ENCODE results near the gene TNP1.

TNP1 gene

GRCh38 chr2:216857131-216857550 lies 2.7 kb downstream of the TNP1 start:
- Histone ChIP-seq H3K27me3 (replicated peaks; ENCODE audit: control insufficient read depth, insufficient read depth, low read length) (no peaks in the 10 kb centered on the region), H3K4me3 (ENCODE audit: low read length) (no peak overlapping the region), H3K9ac (ENCODE audit: low read length) (no peak overlapping the region), H3K36me3 (ENCODE audit: control insufficient read depth, insufficient read depth, low read length, severe bottlenecking) (no peaks in the 10 kb centered on the region), H3K9me3 (ENCODE audit: control insufficient read depth, low read length) (no peaks in the 10 kb centered on the region), H3K4me1 (ENCODE audit: control insufficient read depth, insufficient read depth, low read length) (no peaks in the 10 kb centered on the region)
- no peak for DNase-seq (ENCODE audit: low read depth)

GRCh38 chr2:216856406-216857065 lies 3.3 kb downstream of the TNP1 start:
- Histone ChIP-seq H3K9ac (ENCODE audit: low read length) (no peak overlapping the region), H3K9me3 (ENCODE audit: control insufficient read depth, low read length) (no peaks in the 10 kb centered on the region), H3K4me3 (ENCODE audit: low read length) (no peak overlapping the region), H3K27me3 (replicated peaks; ENCODE audit: control insufficient read depth, insufficient read depth, low read length) (no peaks in the 10 kb centered on the region), H3K4me1 (ENCODE audit: control insufficient read depth, insufficient read depth, low read length) (no peaks in the 10 kb centered on the region), H3K36me3 (ENCODE audit: control insufficient read depth, insufficient read depth, low read length, severe bottlenecking) (no peaks in the 10 kb centered on the region)
- no peak for DNase-seq (ENCODE audit: low read depth)

GRCh38 chr2:216855605-216856004 lies 4.3 kb downstream of the TNP1 start:
- DNase-seq (ENCODE audit: low read depth) = no peak
- Histone ChIP-seq H3K36me3 (ENCODE audit: control insufficient read depth, insufficient read depth, low read length, severe bottlenecking) (no peaks in the 10 kb centered on the region), H3K4me3 (ENCODE audit: low read length) (no peak overlapping the region), H3K27me3 (replicated peaks; ENCODE audit: control insufficient read depth, insufficient read depth, low read length) (no peaks in the 10 kb centered on the region), H3K4me1 (ENCODE audit: control insufficient read depth, insufficient read depth, low read length) (peaks cover 4% of the 10 kb centered on the region), H3K9me3 (ENCODE audit: control insufficient read depth, low read length) (no peaks in the 10 kb centered on the region), H3K9ac (ENCODE audit: low read length) (no peak overlapping the region)

- Histone ChIP-seq H3K4me1 (ENCODE audit: control insufficient read depth, insufficient read depth, low read length) (peaks cover 8% of the 10 kb centered on the region), H3K27me3 (replicated peaks; ENCODE audit: control insufficient read depth, insufficient read depth, low read length) (no peaks in the 10 kb centered on the region), H3K9me3 (ENCODE audit: control insufficient read depth, low read length) (no peaks in the 10 kb centered on the region), H3K36me3 (ENCODE audit: control insufficient read depth, insufficient read depth, low read length, severe bottlenecking) (no peaks in the 10 kb centered on the region), H3K4me3 (ENCODE audit: low read length) (no peak overlapping the region), H3K9ac (ENCODE audit: low read length) (no peak overlapping the region)
- no peak for DNase-seq (ENCODE audit: low read depth)
Measured at GRCh38 chr2:216855079-216855478, 4.8 kb downstream of the TNP1 start.

- no peaks in the 10 kb centered on the region for H3K27me3 ChIP-seq (replicated peaks; ENCODE audit: control insufficient read depth, insufficient read depth, low read length)
- peaks cover 12% of the 10 kb centered on the region for H3K4me1 ChIP-seq (ENCODE audit: control insufficient read depth, insufficient read depth, low read length)
- H3K9me3 ChIP-seq (ENCODE audit: control insufficient read depth, low read length) = no peaks in the 10 kb centered on the region
- no peak overlapping the region for H3K9ac ChIP-seq (ENCODE audit: low read length)
- no peak overlapping the region for H3K4me3 ChIP-seq (ENCODE audit: low read length)
- no peaks in the 10 kb centered on the region for H3K36me3 ChIP-seq (ENCODE audit: control insufficient read depth, insufficient read depth, low read length, severe bottlenecking)
- DNase-seq (ENCODE audit: low read depth) = no peak
Measured at GRCh38 chr2:216851486-216852090, 8.3 kb downstream of the TNP1 start.

GRCh38 chr2:216850665-216851322 lies 9.1 kb downstream of the TNP1 start:
- no peaks in the 10 kb centered on the region for H3K27me3 ChIP-seq (replicated peaks; ENCODE audit: control insufficient read depth, insufficient read depth, low read length)
- H3K4me3 ChIP-seq (ENCODE audit: low read length) = no peak overlapping the region
- no peaks in the 10 kb centered on the region for H3K36me3 ChIP-seq (ENCODE audit: control insufficient read depth, insufficient read depth, low read length, severe bottlenecking)
- H3K4me1 ChIP-seq (ENCODE audit: control insufficient read depth, insufficient read depth, low read length) = peaks cover 12% of the 10 kb centered on the region
- no peak for DNase-seq (ENCODE audit: low read depth)
- no peaks in the 10 kb centered on the region for H3K9me3 ChIP-seq (ENCODE audit: control insufficient read depth, low read length)
- no peak overlapping the region for H3K9ac ChIP-seq (ENCODE audit: low read length)

GRCh38 chr2:216849987-216850386 lies 9.9 kb downstream of the TNP1 start:
- DNase-seq (ENCODE audit: low read depth) = no peak
- Histone ChIP-seq H3K36me3 (ENCODE audit: control insufficient read depth, insufficient read depth, low read length, severe bottlenecking) (no peaks in the 10 kb centered on the region), H3K9me3 (ENCODE audit: control insufficient read depth, low read length) (peaks cover 1% of the 10 kb centered on the region), H3K9ac (ENCODE audit: low read length) (no peak overlapping the region), H3K4me3 (ENCODE audit: low read length) (no peak overlapping the region), H3K4me1 (ENCODE audit: control insufficient read depth, insufficient read depth, low read length) (peaks cover 12% of the 10 kb centered on the region), H3K27me3 (replicated peaks; ENCODE audit: control insufficient read depth, insufficient read depth, low read length) (no peaks in the 10 kb centered on the region)

- DNase-seq (ENCODE audit: low read depth) = no peak
- Histone ChIP-seq H3K4me1 (ENCODE audit: control insufficient read depth, insufficient read depth, low read length) (peaks cover 7% of the 10 kb centered on the region), H3K9ac (ENCODE audit: low read length) (no peak overlapping the region), H3K27me3 (replicated peaks; ENCODE audit: control insufficient read depth, insufficient read depth, low read length) (no peaks in the 10 kb centered on the region), H3K4me3 (ENCODE audit: low read length) (no peak overlapping the region), H3K9me3 (ENCODE audit: control insufficient read depth, low read length) (peaks cover 7% of the 10 kb centered on the region), H3K36me3 (ENCODE audit: control insufficient read depth, insufficient read depth, low read length, severe bottlenecking) (no peaks in the 10 kb centered on the region)
Measured at GRCh38 chr2:216845426-216845825, 14.4 kb downstream of the TNP1 start.

- Histone ChIP-seq H3K9me3 (ENCODE audit: control insufficient read depth, low read length) (peaks cover 7% of the 10 kb centered on the region), H3K4me3 (ENCODE audit: low read length) (no peak overlapping the region), H3K4me1 (ENCODE audit: control insufficient read depth, insufficient read depth, low read length) (no peaks in the 10 kb centered on the region), H3K9ac (ENCODE audit: low read length) (no peak overlapping the region), H3K27me3 (replicated peaks; ENCODE audit: control insufficient read depth, insufficient read depth, low read length) (peaks cover 4% of the 10 kb centered on the region), H3K36me3 (ENCODE audit: control insufficient read depth, insufficient read depth, low read length, severe bottlenecking) (no peaks in the 10 kb centered on the region)
- DNase-seq (ENCODE audit: low read depth) = no peak
Measured at GRCh38 chr2:216842636-216843035, 17.2 kb downstream of the TNP1 start.

GRCh38 chr2:216839688-216840087 lies 20.2 kb downstream of the TNP1 start:
- Histone ChIP-seq H3K9ac (ENCODE audit: low read length) (no peak overlapping the region), H3K4me1 (ENCODE audit: control insufficient read depth, insufficient read depth, low read length) (no peaks in the 10 kb centered on the region), H3K36me3 (ENCODE audit: control insufficient read depth, insufficient read depth, low read length, severe bottlenecking) (no peaks in the 10 kb centered on the region), H3K9me3 (ENCODE audit: control insufficient read depth, low read length) (peaks cover 3% of the 10 kb centered on the region), H3K4me3 (ENCODE audit: low read length) (no peak overlapping the region), H3K27me3 (replicated peaks; ENCODE audit: control insufficient read depth, insufficient read depth, low read length) (peaks cover 4% of the 10 kb centered on the region)
- DNase-seq (ENCODE audit: low read depth) = no peak

GRCh38 chr2:216838151-216838550 lies 21.7 kb downstream of the TNP1 start:
- no peak overlapping the region for H3K9ac ChIP-seq (ENCODE audit: low read length)
- peak; percentile 55 for DNase-seq (ENCODE audit: low read depth)
- no peak overlapping the region for H3K4me3 ChIP-seq (ENCODE audit: low read length)
- no peaks in the 10 kb centered on the region for H3K9me3 ChIP-seq (ENCODE audit: control insufficient read depth, low read length)
- no peaks in the 10 kb centered on the region for H3K36me3 ChIP-seq (ENCODE audit: control insufficient read depth, insufficient read depth, low read length, severe bottlenecking)
- H3K4me1 ChIP-seq (ENCODE audit: control insufficient read depth, insufficient read depth, low read length) = no peaks in the 10 kb centered on the region
- peaks cover 6% of the 10 kb centered on the region for H3K27me3 ChIP-seq (replicated peaks; ENCODE audit: control insufficient read depth, insufficient read depth, low read length)
